Measurements from ENCODE around the gene NAP1L1. TPM values are rescaled to one million over a fixed set of nuclear protein-coding genes. Genes with fewer than 3 reads are reported as not detected.
"Not testable (repeated sequence)": the region's sequence is repeated elsewhere in the genome, so short reads cannot be mapped to it uniquely, and the experiment has no call there.

Gene NAP1L1
- total RNA-seq, 1 experiment from 2014 or later: 493 TPM

GRCh38 chr12:75995691-75996090 lies 88.8 kb downstream of the NAP1L1 start:
- no peak overlapping the region for H3K27ac Mint-ChIP-seq (ENCODE audit: low read depth, unreplicated experiment)
- no peak for DNase-seq (ENCODE audit: unreplicated experiment)
- POLR2A ChIA-PET: interaction anchor here (1.5 kb wide), 1 partner anchor 31 kb away, joined by 3 read pairs; no protein-coding TSS in a partner anchor
- H3K36me3 Mint-ChIP-seq (ENCODE audit: insufficient read depth, unreplicated experiment): no peaks in the 10 kb centered on the region
- H3K9me3 Mint-ChIP-seq (ENCODE audit: unreplicated experiment): no peaks in the 10 kb centered on the region
- intact Hi-C loops (cut with micrococcal nuclease): no loop called here
- CTCF ChIA-PET: no interaction called here
- no peak overlapping the region for H3K4me3 Mint-ChIP-seq (ENCODE audit: unreplicated experiment)
- no peak for TF ChIP-seq CTCF (IDR thresholded peaks at IDR 0.05; ENCODE audit: unreplicated experiment)
- peaks cover 23% of the 10 kb centered on the region for H3K4me1 Mint-ChIP-seq (ENCODE audit: insufficient read depth, unreplicated experiment)
- no TSS peak for BruUV-seq (replicated peaks)
- H3K27me3 Mint-ChIP-seq (ENCODE audit: insufficient read depth, unreplicated experiment): no peaks in the 10 kb centered on the region

GRCh38 chr12:75994069-75994740 lies 90.3 kb downstream of the NAP1L1 start:
- intact Hi-C loops (cut with micrococcal nuclease): no loop called here
- no peak for DNase-seq (ENCODE audit: unreplicated experiment)
- Mint-ChIP-seq H3K9me3 (ENCODE audit: unreplicated experiment) (no peaks in the 10 kb centered on the region), H3K4me1 (ENCODE audit: insufficient read depth, unreplicated experiment) (peaks cover 18% of the 10 kb centered on the region), H3K36me3 (ENCODE audit: insufficient read depth, unreplicated experiment) (no peaks in the 10 kb centered on the region), H3K4me3 (ENCODE audit: unreplicated experiment) (no peak overlapping the region), H3K27ac (ENCODE audit: low read depth, unreplicated experiment) (no peak overlapping the region), H3K27me3 (ENCODE audit: insufficient read depth, unreplicated experiment) (no peaks in the 10 kb centered on the region)
- ChIA-PET POLR2A (interaction anchor here (0.7 to 1.2 kb wide), 2 partner anchors 11 to 27 kb away, joined by 3 read pairs; no protein-coding TSS in a partner anchor), CTCF (interaction anchor here (0.6 to 0.7 kb wide), 2 partner anchors 24 to 386 kb away, joined by 3 read pairs; no protein-coding TSS in a partner anchor)
- TF ChIP-seq CTCF (IDR thresholded peaks at IDR 0.05; ENCODE audit: unreplicated experiment): no peak
- no TSS peak for BruUV-seq (replicated peaks)

- H3K4me3 Mint-ChIP-seq (ENCODE audit: unreplicated experiment): no peak overlapping the region
- H3K36me3 Mint-ChIP-seq (ENCODE audit: insufficient read depth, unreplicated experiment): no peaks in the 10 kb centered on the region
- DNase-seq (ENCODE audit: unreplicated experiment): no peak
- H3K4me1 Mint-ChIP-seq (ENCODE audit: insufficient read depth, unreplicated experiment): peaks cover 10% of the 10 kb centered on the region
- intact Hi-C loops (cut with micrococcal nuclease): no loop called here
- peaks cover 8% of the 10 kb centered on the region for H3K9me3 Mint-ChIP-seq (ENCODE audit: unreplicated experiment)
- no TSS peak for BruUV-seq (replicated peaks)
- no peaks in the 10 kb centered on the region for H3K27me3 Mint-ChIP-seq (ENCODE audit: insufficient read depth, unreplicated experiment)
- CTCF ChIA-PET: interaction anchor here (0.6 to 0.7 kb wide), 3 partner anchors 20 to 1244 kb away, joined by 3 to 4 read pairs (median 3); no protein-coding TSS in a partner anchor
- H3K27ac Mint-ChIP-seq (ENCODE audit: low read depth, unreplicated experiment): no peak overlapping the region
- TF ChIP-seq CTCF (IDR thresholded peaks at IDR 0.05; ENCODE audit: unreplicated experiment): no peak
- POLR2A ChIA-PET: no interaction called here
Measured at GRCh38 chr12:75991753-75992152, 92.7 kb downstream of the NAP1L1 start.

- ChIA-PET CTCF (interaction anchor here (0.5 kb wide), 1 partner anchor 655 kb away, joined by 5 read pairs; no protein-coding TSS in a partner anchor), POLR2A (interaction anchor here (0.7 kb wide), 1 partner anchor 9 kb away, joined by 4 read pairs; no protein-coding TSS in a partner anchor)
- intact Hi-C loops (cut with micrococcal nuclease): no loop called here
- Mint-ChIP-seq H3K9me3 (ENCODE audit: unreplicated experiment) (peaks cover 8% of the 10 kb centered on the region), H3K27ac (ENCODE audit: low read depth, unreplicated experiment) (no peak overlapping the region), H3K4me3 (ENCODE audit: unreplicated experiment) (no peak overlapping the region), H3K4me1 (ENCODE audit: insufficient read depth, unreplicated experiment) (peaks cover 10% of the 10 kb centered on the region), H3K36me3 (ENCODE audit: insufficient read depth, unreplicated experiment) (no peaks in the 10 kb centered on the region), H3K27me3 (ENCODE audit: insufficient read depth, unreplicated experiment) (no peaks in the 10 kb centered on the region)
- BruUV-seq (replicated peaks): no TSS peak
- TF ChIP-seq CTCF (IDR thresholded peaks at IDR 0.05; ENCODE audit: unreplicated experiment): no peak
- no peak for DNase-seq (ENCODE audit: unreplicated experiment)
Measured at GRCh38 chr12:75990189-75990912, 94.1 kb downstream of the NAP1L1 start.

GRCh38 chr12:75987709-75988108 lies 96.8 kb downstream of the NAP1L1 start:
- H3K27me3 Mint-ChIP-seq (ENCODE audit: insufficient read depth, unreplicated experiment); BruUV-seq (replicated peaks); H3K4me1 Mint-ChIP-seq (ENCODE audit: insufficient read depth, unreplicated experiment); CTCF ChIA-PET; DNase-seq (ENCODE audit: unreplicated experiment); H3K9me3 Mint-ChIP-seq (ENCODE audit: unreplicated experiment); H3K36me3 Mint-ChIP-seq (ENCODE audit: insufficient read depth, unreplicated experiment); H3K27ac Mint-ChIP-seq (ENCODE audit: low read depth, unreplicated experiment); H3K4me3 Mint-ChIP-seq (ENCODE audit: unreplicated experiment); intact Hi-C loops (cut with micrococcal nuclease): not testable (repeated sequence)
- POLR2A ChIA-PET: interaction anchor here (0.6 kb wide), 1 partner anchor 1424 kb away, joined by 3 read pairs; no protein-coding TSS in a partner anchor

Data from MCF 10A (cell line).